H9 (cell line): ENCODE results near the gene CACNA1I. TPM values are rescaled to one million over a fixed set of nuclear protein-coding genes. Genes with fewer than 3 reads are reported as not detected.

Source experiments
- DNase-seq: peaks from one replicate; pipeline ENCODE4 v3.0.0-alpha.2; 2017
- H2AFZ ChIP-seq: one replicate; pipeline ENCODE4 v1.6.1; 2013; ENCODE audit warnings: mild to moderate bottlenecking, low read length, control low read depth, moderate library complexity
- H2AK5ac ChIP-seq: 2 replicates; pipeline ENCODE4 v1.6.1; 2013; ENCODE audit warnings: low read length, control low read depth, mixed read lengths; ENCODE audit not compliant: insufficient read length
- H2BK120ac ChIP-seq: one replicate; pipeline ENCODE4 v1.6.1; 2013; ENCODE audit warnings: low read depth, mild to moderate bottlenecking, low read length, control low read depth, inconsistent platforms; ENCODE audit not compliant: poor library complexity, severe bottlenecking
- H2BK12ac ChIP-seq: 2 replicates; pipeline ENCODE4 v1.6.1; 2013; ENCODE audit warnings: low read length, control low read depth, mixed read lengths, low read depth; ENCODE audit not compliant: insufficient read length
- H2BK15ac ChIP-seq: 2 replicates; pipeline ENCODE4 v1.6.1; 2013; ENCODE audit warnings: low read depth, low read length, control low read depth
- H2BK20ac ChIP-seq: one replicate; pipeline ENCODE4 v1.6.1; 2013; ENCODE audit warnings: low read depth, mild to moderate bottlenecking, low read length, control low read depth, inconsistent platforms; ENCODE audit not compliant: poor library complexity, severe bottlenecking
- H2BK5ac ChIP-seq: 2 replicates; pipeline ENCODE4 v1.6.1; 2013; ENCODE audit warnings: low read length, control low read depth, mixed read lengths; ENCODE audit not compliant: insufficient read length
- H3K14ac ChIP-seq: 2 replicates; pipeline ENCODE4 v1.6.1; 2013; ENCODE audit warnings: low read length, control low read depth; ENCODE audit not compliant: insufficient read depth
- H3K18ac ChIP-seq: 2 replicates; pipeline ENCODE4 v1.6.1; 2013; ENCODE audit warnings: low read depth, mild to moderate bottlenecking, mixed read lengths, low read length, control low read depth; ENCODE audit not compliant: insufficient read length
- H3K23ac ChIP-seq: 2 replicates; pipeline ENCODE4 v1.6.1; 2013; ENCODE audit warnings: low read length, control low read depth, mixed read lengths, low read depth; ENCODE audit not compliant: insufficient read length
- H3K23me2 ChIP-seq: 2 replicates; pipeline ENCODE4 v1.6.1; 2013; ENCODE audit warnings: low read depth, mild to moderate bottlenecking, mixed read lengths, low read length, control low read depth; ENCODE audit not compliant: insufficient read length, poor library complexity, severe bottlenecking
- H3K27ac ChIP-seq: 2 replicates; pipeline ENCODE4 v1.5.1; 2013; ENCODE audit warnings: low read length, control low read depth, mixed read lengths, low read depth; ENCODE audit not compliant: insufficient read length
- H3K27me3 ChIP-seq: 2 replicates; pipeline ENCODE4 v1.6.1; 2013; ENCODE audit warnings: low read length, control low read depth, inconsistent platforms; ENCODE audit not compliant: insufficient read depth
- H3K4ac ChIP-seq: 2 replicates; pipeline ENCODE4 v1.6.1; 2013; ENCODE audit warnings: low read depth, mild to moderate bottlenecking, control low read depth, inconsistent platforms, low read length, moderate library complexity
- H3K4me1 ChIP-seq: 2 replicates; pipeline ENCODE4 v1.6.1; 2013; ENCODE audit warnings: low read length, control low read depth, inconsistent platforms; ENCODE audit not compliant: insufficient read depth
- H3K4me2 ChIP-seq: 2 replicates; pipeline ENCODE4 v1.6.1; 2013; ENCODE audit warnings: low read length, control low read depth, mixed read lengths; ENCODE audit not compliant: insufficient read length, insufficient read depth
- H3K56ac ChIP-seq: 2 replicates; pipeline ENCODE4 v1.6.1; 2013; ENCODE audit warnings: low read depth, mild to moderate bottlenecking, mixed read lengths, low read length, control low read depth; ENCODE audit not compliant: insufficient read length
- H3K79me1 ChIP-seq: 2 replicates; pipeline ENCODE4 v1.6.1; 2013; ENCODE audit warnings: low read depth, mild to moderate bottlenecking, moderate library complexity, low read length, control low read depth, inconsistent platforms; ENCODE audit not compliant: insufficient read depth, poor library complexity, severe bottlenecking
- H3K79me2 ChIP-seq: 2 replicates; pipeline ENCODE4 v1.6.1; 2013; ENCODE audit warnings: low read length, control low read depth, inconsistent platforms; ENCODE audit not compliant: insufficient read depth
- H3K9ac ChIP-seq: 2 replicates; pipeline ENCODE4 v1.6.1; 2013; ENCODE audit warnings: low read length, control low read depth, mixed read lengths; ENCODE audit not compliant: insufficient read length; ENCODE audit errors: extremely low read depth
- H3K9me3 ChIP-seq: one replicate; pipeline ENCODE4 v1.6.1; 2013; ENCODE audit warnings: low read depth, low read length, inconsistent platforms; ENCODE audit not compliant: control insufficient read depth
- H3T11ph ChIP-seq: one replicate; pipeline ENCODE4 v1.6.1; 2013; ENCODE audit warnings: mild to moderate bottlenecking, low read length, control low read depth, inconsistent platforms
- H4K20me1 ChIP-seq: one replicate; pipeline ENCODE4 v1.6.1; 2013; ENCODE audit not compliant: control insufficient read depth, insufficient read length, insufficient read depth
- H4K5ac ChIP-seq: 2 replicates; pipeline ENCODE4 v1.6.1; 2013; ENCODE audit warnings: low read depth, mild to moderate bottlenecking, mixed read lengths, low read length, control low read depth; ENCODE audit not compliant: insufficient read length
- H4K8ac ChIP-seq: replicated peaks from 2 replicates; pipeline ENCODE4 v1.6.1; 2013; ENCODE audit warnings: low read length, control low read depth, mixed read lengths, low read depth; ENCODE audit not compliant: insufficient read length
- H4K91ac ChIP-seq: 2 replicates; pipeline ENCODE4 v1.6.1; 2013; ENCODE audit warnings: low read depth, mild to moderate bottlenecking, moderate library complexity, mixed read lengths, low read length, control low read depth; ENCODE audit not compliant: insufficient read length
- H3K27ac Mint-ChIP-seq, 3 experiments: 2 replicates in 2 of 3; 3 replicates in 1 of 3; pipeline ENCODE4 v1.8.0; 2020 to 2021; ENCODE audit warnings: mixed read lengths in 3 of 3, mild to moderate bottlenecking in 1 of 3, moderate library complexity in 1 of 3
- H3K27me3 Mint-ChIP-seq: 2 replicates; pipeline ENCODE4 v1.8.0; 2021; ENCODE audit warnings: low read depth, mild to moderate bottlenecking, moderate library complexity, mixed read lengths
- H3K36me3 Mint-ChIP-seq, 3 experiments: 2 replicates in 2 of 3; 3 replicates in 1 of 3; pipeline ENCODE4 v1.8.0; 2020 to 2021; ENCODE audit warnings: low read depth in 3 of 3, mixed read lengths in 3 of 3; ENCODE audit not compliant: insufficient read depth in 1 of 3
- H3K4me1 Mint-ChIP-seq, 2 experiments: 2 replicates each; pipeline ENCODE4 v1.8.0; 2020; ENCODE audit warnings: mixed read lengths in 2 of 2
- H3K4me3 Mint-ChIP-seq, 2 experiments: 2 replicates in 1 of 2; 3 replicates in 1 of 2; pipeline ENCODE4 v1.8.0; 2020 to 2021; ENCODE audit warnings: mild to moderate bottlenecking in 2 of 2, mixed read lengths in 2 of 2, moderate library complexity in 1 of 2
- H3K9me3 Mint-ChIP-seq, 2 experiments: 2 replicates in 1 of 2; 3 replicates in 1 of 2; pipeline ENCODE4 v1.8.0; 2020; ENCODE audit warnings: mild to moderate bottlenecking in 2 of 2, mixed read lengths in 2 of 2, moderate library complexity in 1 of 2
- CTCF ChIP-seq: fragments of 200-600 bp; sonication (generic); conservative IDR thresholded peaks from 3 replicates; pipeline ENCODE4 v1.8.0; 2021; ENCODE audit warnings: antibody characterized with exemption, mild to moderate bottlenecking
- WGBS: extraction: QIAGEN DNeasy Blood & Tissue Kit; methylation state at CpG from one replicate; pipeline ENCODE4 v1.1.7; 2013; ENCODE audit warnings: missing lambda C conversion rate, low lambda C conversion rate, mixed read lengths; ENCODE audit not compliant: insufficient read length; ENCODE audit errors: extremely low coverage; 5-methylcytosine and 5-hydroxymethylcytosine counted together
- total RNA-seq: library from RNA; stranded (reverse); gene quantifications from 2 replicates; pipeline ENCODE4 v1.2.1, GENCODE V29; 2021

Gene CACNA1I
- total RNA-seq, 1 experiment from 2014 or later = 0.50 TPM

- Histone ChIP-seq H2AFZ (no peak overlapping the region), H3K79me1 (no peaks in the 10 kb centered on the region), H2BK15ac (no peak overlapping the region), H3K4ac (no peak overlapping the region), H3K79me2 (no peaks in the 10 kb centered on the region), H3K18ac (no peak overlapping the region), H3K23ac (no peak overlapping the region), H3K27ac (no peak overlapping the region), H3K9me3 (no peaks in the 10 kb centered on the region), H4K8ac (no peak overlapping the region), H2BK5ac (no peak overlapping the region), H3K14ac (no peak overlapping the region), H2AK5ac (no peak overlapping the region), H3K56ac (no peak overlapping the region), H2BK12ac (no peak overlapping the region), H4K91ac (no peak overlapping the region), H4K5ac (no peak overlapping the region), H2BK20ac (no peak overlapping the region), H3K27me3 (no peaks in the 10 kb centered on the region), H3K23me2 (no peaks in the 10 kb centered on the region), H2BK120ac (no peak overlapping the region), H3K9ac (no peak overlapping the region), H3T11ph (no peak overlapping the region), H3K4me1 (no peaks in the 10 kb centered on the region), H3K4me2 (no peak overlapping the region), H4K20me1 (no peaks in the 10 kb centered on the region)
- no CpG with 5 or more reads among the region's 8 CpGs for WGBS
- no peak overlapping the region for H3K4me3 Mint-ChIP-seq
- peaks cover 24 to 33% of the 10 kb centered on the region in 2 experiments for H3K4me1 Mint-ChIP-seq
- peaks cover 8% of the 10 kb centered on the region for H3K27me3 Mint-ChIP-seq
- no peaks in the 10 kb centered on the region for H3K36me3 Mint-ChIP-seq
- no peak overlapping the region for H3K27ac Mint-ChIP-seq
- no peak for TF ChIP-seq CTCF
- H3K9me3 Mint-ChIP-seq = no peaks in the 10 kb centered on the region
- DNase-seq = no peak
Observed at GRCh38 chr22:39717099-39717498, 146.5 kb downstream of the CACNA1I start.
